HepG2 (cell line): ENCODE results near the gene SEPHS1. TPM values are rescaled to one million over a fixed set of nuclear protein-coding genes. Genes with fewer than 3 reads are reported as not detected.

Experiments
- ARNT2 ChIP-seq: sonication (generic); formaldehyde crosslinking; IDR thresholded peaks from 2 replicates; pipeline ENCODE4 v1.8.0; 2022; ENCODE audit warnings: mild to moderate bottlenecking, low read depth, missing genetic modification reagents, moderate library complexity
- BCLAF1 ChIP-seq: fragments of 450-650 bp; IDR thresholded peaks from 2 replicates; pipeline ENCODE4 v1.6.1; 2017; ENCODE audit warnings: mild to moderate bottlenecking
- CSRNP1 ChIP-seq: sonication (generic); formaldehyde crosslinking; IDR thresholded peaks from 2 replicates; pipeline ENCODE4 v1.8.1; 2023; ENCODE audit warnings: mild to moderate bottlenecking, missing genetic modification reagents
- FOXO1 ChIP-seq: sonication (generic); formaldehyde crosslinking; IDR thresholded peaks from 2 replicates; pipeline ENCODE4 v1.4.0; 2020; ENCODE audit warnings: missing genetic modification reagents
- NFE2L1 ChIP-seq: sonication (generic); formaldehyde crosslinking; IDR thresholded peaks from 2 replicates; pipeline ENCODE4 v1.4.0; 2020; ENCODE audit warnings: missing genetic modification reagents, mild to moderate bottlenecking, borderline replicate concordance
- SOX6 ChIP-seq, 2 experiments: fragments of 450-650 bp in 1 of 2; sonication (generic) in 1 of 2; formaldehyde crosslinking in 1 of 2; IDR thresholded peaks; 2 replicates each; pipeline versions ENCODE4 v1.4.0 to v1.6.1; 2017 to 2020; ENCODE audit warnings: antibody characterized with exemption in 1 of 2, mild to moderate bottlenecking in 1 of 2, missing genetic modification reagents in 1 of 2
- SSRP1 ChIP-seq: IDR thresholded peaks from 2 replicates; pipeline ENCODE4 v1.6.1; 2016; ENCODE audit warnings: control low read depth
- ZIK1 ChIP-seq: sonication (generic); formaldehyde crosslinking; IDR thresholded peaks from 2 replicates; pipeline ENCODE4 v1.5.0; 2020; ENCODE audit warnings: mild to moderate bottlenecking, low read depth, missing genetic modification reagents, borderline replicate concordance
- ZNF318 ChIP-seq: sonication (generic); formaldehyde crosslinking; IDR thresholded peaks from 2 replicates; pipeline ENCODE4 v1.4.0; 2020; ENCODE audit warnings: mild to moderate bottlenecking, missing genetic modification reagents
- ZNF460 ChIP-seq: sonication (generic); formaldehyde crosslinking; IDR thresholded peaks from 2 replicates; pipeline ENCODE4 v1.5.1; 2020; ENCODE audit warnings: missing genetic modification reagents, mild to moderate bottlenecking, borderline replicate concordance
- ZNF615 ChIP-seq: sonication (generic); formaldehyde crosslinking; IDR thresholded peaks from 2 replicates; pipeline ENCODE4 v1.5.0; 2020; ENCODE audit warnings: mild to moderate bottlenecking, missing genetic modification reagents, borderline replicate concordance
- ZNF691 ChIP-seq: sonication (generic); formaldehyde crosslinking; IDR thresholded peaks from 2 replicates; pipeline ENCODE4 v1.4.0; 2020; ENCODE audit warnings: missing genetic modification reagents, low read depth, mild to moderate bottlenecking, borderline replicate concordance
- ZNF740 ChIP-seq: sonication (generic); formaldehyde crosslinking; IDR thresholded peaks from 2 replicates; pipeline ENCODE4 v1.4.0; 2020; ENCODE audit warnings: missing genetic modification reagents
- polyA plus RNA-seq, 8 experiments: library from polyadenylated mRNA; depleted of rRNA in 3 of 8; stranded (reverse) in 7 of 8; unstranded in 1 of 8; fragments of >200 nt; fragmentation: Illumina TruSeq in 4 of 8; extraction: Trizol in 4 of 8; gene quantifications; 2 replicates each; pipeline versions ENCODE4 v1.2.1 to v1.2.3, GENCODE V29; 2011 to 2016; ENCODE audit warnings: low read depth in 4 of 8, missing spikeins in 1 of 8, mixed read lengths in 1 of 8; ENCODE audit not compliant: insufficient read depth in 1 of 8
- total RNA-seq, 5 experiments: library from RNA; depleted of rRNA; stranded (reverse); fragments of >200 nt; fragmentation: Illumina TruSeq; extraction: Trizol; gene quantifications; 2 replicates each; pipeline ENCODE4 v1.2.3, GENCODE V29; 2016; ENCODE audit warnings: low read depth in 1 of 5

Gene SEPHS1
- total and polyA plus RNA-seq, 2 of the 13 experiments (the other 11 are each of a cell fraction or from before 2014, with no cell fraction given), result 57.8 to 61.5 TPM

GRCh38 chr10:13298748-13299436 is 49.2 kb downstream of the SEPHS1 start (continued):
- TF ChIP-seq ZNF318 (no peak), ZNF460 (CRISPR knock-in tag) (no peak), ZNF615 (no peak), NFE2L1 (CRISPR knock-in tag) (no peak), ZNF740 (CRISPR knock-in tag) (no peak), ZNF691 (CRISPR knock-in tag) (no peak), SOX6 (IDR thresholded peaks at IDR 0.05) (no peak), SOX6 (CRISPR knock-in tag; IDR thresholded peaks at IDR 0.05) (0 out of 2 replicates have a peak, but pooled peaks have one; percentile 19), BCLAF1 (no peak), ARNT2 (no peak), SSRP1 (CRISPR knock-in tag) (no peak), ZIK1 (CRISPR knock-in tag) (no peak), CSRNP1 (CRISPR knock-in tag) (no peak), FOXO1 (CRISPR knock-in tag) (peak; percentile 32; the same call in 1 of the 2 replicates)
